ENCODE measurements around the gene SH2D1B.

DNA sequence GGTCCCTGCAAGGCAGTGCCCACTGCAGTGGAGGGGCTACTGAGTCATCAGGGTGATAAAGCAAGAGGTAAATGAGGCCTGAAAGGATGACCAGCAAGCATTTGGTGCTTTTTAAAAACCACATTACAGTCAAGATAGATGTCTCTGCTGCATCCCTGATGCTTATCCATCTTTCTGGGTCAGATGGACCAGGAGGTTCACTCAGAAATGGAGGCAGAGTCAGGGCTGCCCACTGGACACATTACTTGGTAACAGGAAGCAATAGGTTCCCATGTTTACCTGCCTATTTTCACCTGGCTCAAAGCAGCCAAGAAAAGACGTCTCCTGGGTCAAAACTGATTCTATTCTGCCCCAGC, 38.9 kb downstream of the SH2D1B start:
- TF ChIP-seq, protein P1, sequence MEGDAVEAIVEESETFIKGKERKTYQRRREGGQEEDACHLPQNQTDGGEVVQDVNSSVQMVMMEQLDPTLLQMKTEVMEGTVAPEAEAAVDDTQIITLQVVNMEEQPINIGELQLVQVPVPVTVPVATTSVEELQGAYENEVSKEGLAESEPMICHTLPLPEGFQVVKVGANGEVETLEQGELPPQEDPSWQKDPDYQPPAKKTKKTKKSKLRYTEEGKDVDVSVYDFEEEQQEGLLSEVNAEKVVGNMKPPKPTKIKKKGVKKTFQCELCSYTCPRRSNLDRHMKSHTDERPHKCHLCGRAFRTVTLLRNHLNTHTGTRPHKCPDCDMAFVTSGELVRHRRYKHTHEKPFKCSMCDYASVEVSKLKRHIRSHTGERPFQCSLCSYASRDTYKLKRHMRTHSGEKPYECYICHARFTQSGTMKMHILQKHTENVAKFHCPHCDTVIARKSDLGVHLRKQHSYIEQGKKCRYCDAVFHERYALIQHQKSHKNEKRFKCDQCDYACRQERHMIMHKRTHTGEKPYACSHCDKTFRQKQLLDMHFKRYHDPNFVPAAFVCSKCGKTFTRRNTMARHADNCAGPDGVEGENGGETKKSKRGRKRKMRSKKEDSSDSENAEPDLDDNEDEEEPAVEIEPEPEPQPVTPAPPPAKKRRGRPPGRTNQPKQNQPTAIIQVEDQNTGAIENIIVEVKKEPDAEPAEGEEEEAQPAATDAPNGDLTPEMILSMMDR (IDR thresholded peaks at IDR 0.05; ENCODE audit: low read depth, low read length, missing input control), result no peak
- no peak for TF ChIP-seq RXRA (IDR thresholded peaks at IDR 0.05)
- TF ChIP-seq NR2F2 (IDR thresholded peaks at IDR 0.05), result no peak
- TF ChIP-seq EGR1 (IDR thresholded peaks at IDR 0.05; ENCODE audit: low read depth in 2 of 2), result no peak
- TF ChIP-seq YY1 (IDR thresholded peaks at IDR 0.05), result no peak
- TF ChIP-seq RAD21 (IDR thresholded peaks at IDR 0.05), result no peak
- TF ChIP-seq SP1 (IDR thresholded peaks at IDR 0.05), result no peak
